Activated CD4-positive, alpha-beta T cell treated with anti-CD3 and anti-CD28 coated beads, Interleukin-2, amount 50 U/mL, for 16 hours (primary cell): Measurements from ENCODE around the gene CTDNEP1.
"Not testable (repeated sequence)": the region's sequence is repeated elsewhere in the genome, so short reads cannot be mapped to it uniquely, and the experiment has no call there.

Source experiments
- DNase-seq: peaks from one replicate; pipeline ENCODE4 v3.0.0-alpha.2; 2020

Gene CTDNEP1

GRCh38 chr17:7243838-7244237 lies 7.7 kb downstream of the CTDNEP1 start:
- not testable (repeated sequence) for DNase-seq

GRCh38 chr17:7243453-7243729 lies 8.1 kb downstream of the CTDNEP1 start:
- DNase-seq, result no peak

GRCh38 chr17:7242717-7243452 lies 8.6 kb downstream of the CTDNEP1 start:
- peak; percentile 91 for DNase-seq

GRCh38 chr17:7241783-7242716 lies 9.5 kb downstream of the CTDNEP1 start, which contains the start of gene GABARAP:
Gene GABARAP, minus strand, starts transcription at chr17:7242449. Its CDS starts 119 bp downstream, at chr17:7242330.
- DNase-seq, result peak; percentile 90

- DNase-seq, result no peak
Observed at GRCh38 chr17:7241090-7241733, 10.3 kb downstream of the CTDNEP1 start.

GRCh38 chr17:7240375-7240774 lies 11.2 kb downstream of the CTDNEP1 start:
- DNase-seq, result no peak

GRCh38 chr17:7239091-7240027 lies 12.2 kb downstream of the CTDNEP1 start, which contains the start of gene PHF23:
Gene PHF23, minus strand, starts transcription at chr17:7239457. Its CDS starts 178 bp downstream, at chr17:7239279.
- DNase-seq, result peak; percentile 100

- no peak for DNase-seq
Observed at GRCh38 chr17:7238420-7239090, 13.0 kb downstream of the CTDNEP1 start.

GRCh38 chr17:7237761-7238419 lies 13.6 kb downstream of the CTDNEP1 start:
- peak; percentile 86 for DNase-seq

GRCh38 chr17:7237266-7237760 lies 14.2 kb downstream of the CTDNEP1 start:
- DNase-seq, result no peak

- DNase-seq, result no peak
Observed at GRCh38 chr17:7236808-7237207, 14.7 kb downstream of the CTDNEP1 start.

- DNase-seq, result no peak
Observed at GRCh38 chr17:7235693-7236665, 15.6 kb downstream of the CTDNEP1 start.

- DNase-seq, result peak; percentile 96
Observed at GRCh38 chr17:7234083-7234951, 17.2 kb downstream of the CTDNEP1 start, which contains the start of gene DVL2. Gene DVL2, minus strand, starts transcription at chr17:7234517. Its CDS starts 255 bp downstream, at chr17:7234262.

- DNase-seq, result no peak
Observed at GRCh38 chr17:7233701-7234082, 17.8 kb downstream of the CTDNEP1 start.

- no peak for DNase-seq
Observed at GRCh38 chr17:7232114-7232513, 19.4 kb downstream of the CTDNEP1 start.

- DNase-seq, result no peak
Observed at GRCh38 chr17:7229504-7229903, 22.0 kb downstream of the CTDNEP1 start.

GRCh38 chr17:7228920-7229319 lies 22.6 kb downstream of the CTDNEP1 start:
- DNase-seq, result no peak
